H1 (cell line): Measurements from ENCODE around the gene PRR12. TPM values are rescaled to one million over a fixed set of nuclear protein-coding genes. Genes with fewer than 3 reads are reported as not detected.

Experiments
- CTCF ChIA-PET: fragments of 300-600 bp; sonication (Branson Sonifier 250); formaldehyde crosslinking; loops from one replicate; lab custom pipeline; 2021; ENCODE audit not compliant: partially characterized antibody; lab: Charles Lee
- POLR2A ChIA-PET: fragments of 300-600 bp; sonication (Branson Sonifier 250); formaldehyde crosslinking; loops from one replicate; lab custom pipeline; 2021; ENCODE audit warnings: inconsistent platforms; ENCODE audit not compliant: partially characterized antibody; lab: Charles Lee
- DNase-seq, 2 experiments: peaks; one replicate each; pipeline versions ENCODE4 v3.0.0 to v3.0.0-alpha.2; 2010 to 2022; ENCODE audit warnings: low spot score in 2 of 2, low read depth in 1 of 2, mixed read lengths in 1 of 2
- FAIRE-seq: peaks from 2 replicates; lab custom pipeline; 2011; peaks lifted over from hg19 to GRCh38; lab: Jason Lieb, UNC
- H2AFZ ChIP-seq: 2 replicates; pipeline ENCODE4 v1.8.1; 2012; ENCODE audit warnings: low read length, inconsistent platforms
- H2AK5ac ChIP-seq: 2 replicates; pipeline ENCODE4 v1.6.1; 2013; ENCODE audit warnings: low read depth, low read length
- H2BK120ac ChIP-seq: replicated peaks from 2 replicates; pipeline ENCODE3; 2013; ENCODE audit warnings: low read depth, low read length, inconsistent platforms
- H2BK12ac ChIP-seq: 2 replicates; pipeline ENCODE4 v1.6.1; 2013; ENCODE audit warnings: low read depth, low read length
- H2BK15ac ChIP-seq: 2 replicates; pipeline ENCODE4 v1.6.1; 2013; ENCODE audit warnings: low read length
- H2BK20ac ChIP-seq: 2 replicates; pipeline ENCODE4 v1.6.1; 2013; ENCODE audit warnings: low read length
- H2BK5ac ChIP-seq: 2 replicates; pipeline ENCODE4 v1.6.1; 2013; ENCODE audit warnings: low read depth, low read length
- H3K14ac ChIP-seq: 2 replicates; pipeline ENCODE4 v1.6.1; 2013; ENCODE audit warnings: inconsistent platforms; ENCODE audit not compliant: insufficient read length
- H3K18ac ChIP-seq: 2 replicates; pipeline ENCODE4 v1.6.1; 2013; ENCODE audit warnings: low read length; ENCODE audit errors: extremely low read depth
- H3K23ac ChIP-seq: 2 replicates; pipeline ENCODE4 v1.6.1; 2013; ENCODE audit warnings: inconsistent platforms; ENCODE audit not compliant: insufficient read length
- H3K23me2 ChIP-seq: 2 replicates; pipeline ENCODE4 v1.6.1; 2013; ENCODE audit warnings: low read depth, low read length
- H3K27ac ChIP-seq: 2 replicates; pipeline ENCODE4 v1.6.1; 2011; ENCODE audit warnings: low read depth, low read length, inconsistent platforms
- H3K27me3 ChIP-seq, 4 experiments: replicated peaks in 1 of 4; 1 replicate in 1 of 4; 2 replicates in 3 of 4; pipeline versions ENCODE4 v1.6.1 to v1.8.1; 2011 to 2013; ENCODE audit warnings: low read length in 3 of 4, mild to moderate bottlenecking in 3 of 4, inconsistent platforms in 2 of 4, mixed read lengths in 2 of 4, moderate library complexity in 1 of 4; ENCODE audit not compliant: control insufficient read depth in 3 of 4, insufficient read depth in 3 of 4; ENCODE audit errors: extremely low read depth in 1 of 4
- H3K36me3 ChIP-seq, 4 experiments: 2 replicates each; pipeline versions ENCODE4 v1.6.1 to v1.8.1; 2011 to 2013; ENCODE audit warnings: mild to moderate bottlenecking in 4 of 4, low read length in 3 of 4, moderate library complexity in 2 of 4, control low read depth in 1 of 4, inconsistent platforms in 1 of 4; ENCODE audit not compliant: insufficient read depth in 4 of 4, control insufficient read depth in 2 of 4
- H3K4ac ChIP-seq: replicated peaks from 2 replicates; pipeline ENCODE3; 2013; ENCODE audit warnings: low read length, low read depth, mixed read lengths, inconsistent platforms; ENCODE audit not compliant: insufficient read length
- H3K4me1 ChIP-seq, 4 experiments: replicated peaks in 1 of 4; 1 replicate in 1 of 4; 2 replicates in 3 of 4; pipeline versions ENCODE4 v1.6.1 to v1.8.1; 2011 to 2013; ENCODE audit warnings: low read length in 3 of 4, inconsistent platforms in 2 of 4, mixed read lengths in 1 of 4; ENCODE audit not compliant: insufficient read depth in 4 of 4, control insufficient read depth in 3 of 4
- H3K4me2 ChIP-seq, 2 experiments: 2 replicates each; pipeline versions ENCODE4 v1.6.1 to v1.8.1; 2011 to 2013; ENCODE audit warnings: low read depth in 2 of 2, low read length in 2 of 2, control low read depth in 1 of 2, inconsistent platforms in 1 of 2, mild to moderate bottlenecking in 1 of 2; ENCODE audit not compliant: insufficient read depth in 1 of 2
- H3K4me3 ChIP-seq, 4 experiments: fragments of 200-600, 300-600 bp in 1 of 4; sonication (generic), shearing (Covaris generic), sonication (Bioruptor Twin) in 1 of 4; 2 replicates each; pipeline versions ENCODE4 v1.5.1 to v1.8.1; 2011 to 2016; ENCODE audit warnings: low read length in 4 of 4, low read depth in 3 of 4, control low read depth in 2 of 4, inconsistent platforms in 2 of 4, mild to moderate bottlenecking in 2 of 4, mixed read lengths in 1 of 4, moderate library complexity in 1 of 4; ENCODE audit not compliant: insufficient read depth in 2 of 4; ENCODE audit errors: extremely low read depth in 1 of 4
- H3K56ac ChIP-seq: replicated peaks from 2 replicates; pipeline ENCODE3; 2013; ENCODE audit warnings: low read depth, mild to moderate bottlenecking, mixed read lengths, low read length, inconsistent platforms; ENCODE audit not compliant: insufficient read length
- H3K79me1 ChIP-seq: 2 replicates; pipeline ENCODE4 v1.6.1; 2013; ENCODE audit warnings: low read depth, low read length, control low read depth
- H3K79me2 ChIP-seq, 2 experiments: 2 replicates each; pipeline versions ENCODE4 v1.6.1 to v1.8.1; 2012 to 2013; ENCODE audit warnings: low read length in 2 of 2, mild to moderate bottlenecking in 2 of 2, inconsistent platforms in 1 of 2; ENCODE audit not compliant: insufficient read depth in 2 of 2, control insufficient read depth in 1 of 2
- H3K9ac ChIP-seq, 4 experiments: replicated peaks in 1 of 4; 1 replicate in 1 of 4; 2 replicates in 3 of 4; pipeline versions ENCODE4 v1.6.1 to v1.8.1; 2011 to 2013; ENCODE audit warnings: low read depth in 3 of 4, low read length in 3 of 4, control low read depth in 2 of 4, mild to moderate bottlenecking in 2 of 4, moderate library complexity in 2 of 4, inconsistent platforms in 1 of 4; ENCODE audit errors: extremely low read depth in 1 of 4
- H3K9me3 ChIP-seq, 2 experiments: 2 replicates each; pipeline versions ENCODE4 v1.6.1 to v1.8.1; 2012 to 2013; ENCODE audit warnings: mild to moderate bottlenecking in 2 of 2, moderate library complexity in 2 of 2, control low read depth in 1 of 2, inconsistent platforms in 1 of 2, low read depth in 1 of 2, low read length in 1 of 2, mixed read lengths in 1 of 2; ENCODE audit not compliant: insufficient read depth in 2 of 2
- H4K20me1 ChIP-seq, 2 experiments: replicated peaks in 1 of 2; 2 replicates each; pipeline versions ENCODE3 to v1.8.1; 2011 to 2013; ENCODE audit warnings: inconsistent platforms in 2 of 2, low read length in 2 of 2, mild to moderate bottlenecking in 1 of 2; ENCODE audit not compliant: insufficient read depth in 2 of 2, control insufficient read depth in 1 of 2
- H4K5ac ChIP-seq: 2 replicates; pipeline ENCODE4 v1.6.1; 2013; ENCODE audit warnings: low read length, low read depth, mixed read lengths, inconsistent platforms; ENCODE audit not compliant: insufficient read length
- H4K8ac ChIP-seq: 2 replicates; pipeline ENCODE4 v1.8.0; 2013; ENCODE audit warnings: mild to moderate bottlenecking, moderate library complexity, low read length, inconsistent platforms; ENCODE audit not compliant: insufficient read depth; ENCODE audit errors: extremely low read depth
- H4K91ac ChIP-seq: replicated peaks from 2 replicates; pipeline ENCODE3; 2013; ENCODE audit warnings: low read length, mixed read lengths, inconsistent platforms; ENCODE audit not compliant: insufficient read length
- BACH1 ChIP-seq: IDR thresholded peaks from 2 replicates; pipeline ENCODE4 v1.6.1; 2012; ENCODE audit warnings: low read length, improper control_type of control experiment
- EZH2 ChIP-seq: fragments of 200-600 bp; sonication (generic); IDR thresholded peaks from 2 replicates; pipeline ENCODE4 v1.7.1; 2012; ENCODE audit warnings: low read depth, mild to moderate bottlenecking, moderate library complexity, low read length, inconsistent platforms; ENCODE audit not compliant: severe bottlenecking
- FOSL1 ChIP-seq: IDR thresholded peaks from 2 replicates; pipeline ENCODE4 v1.6.1; 2011; ENCODE audit warnings: mild to moderate bottlenecking, low read depth, low read length, moderate library complexity; ENCODE audit not compliant: insufficient read depth
- KDM1A ChIP-seq: fragments of 200-600, 300-600 bp; sonication (generic); IDR thresholded peaks from 2 replicates; pipeline ENCODE4 v1.7.1; 2016; ENCODE audit warnings: mild to moderate bottlenecking, low read length, borderline replicate concordance
- POLR2A ChIP-seq, 2 experiments: IDR thresholded peaks; 1 replicate in 1 of 2; 2 replicates in 1 of 2; pipeline ENCODE4 v1.6.1; 2011; ENCODE audit warnings: low read depth in 2 of 2, low read length in 2 of 2, mild to moderate bottlenecking in 2 of 2; ENCODE audit errors: control extremely low read depth in 1 of 2
- POLR2AphosphoS5 ChIP-seq: IDR thresholded peaks from 2 replicates; pipeline ENCODE4 v1.6.1; 2011; ENCODE audit warnings: low read depth, low read length
- POU5F1 ChIP-seq: IDR thresholded peaks from 2 replicates; pipeline ENCODE4 v1.6.1; 2011; ENCODE audit warnings: low read depth, mild to moderate bottlenecking, low read length, moderate library complexity
- SAP30 ChIP-seq: fragments of 300-600 bp; sonication (generic); IDR thresholded peaks from 2 replicates; pipeline ENCODE4 v1.7.1; 2012; ENCODE audit warnings: low read length, moderate library complexity, mild to moderate bottlenecking, inconsistent platforms; ENCODE audit not compliant: insufficient read depth, insufficient replicate concordance
- SIRT6 ChIP-seq: IDR thresholded peaks from one replicate; pipeline ENCODE4 v1.7.1; 2012; ENCODE audit warnings: low read length, inconsistent platforms
- WGBS, 2 experiments: shearing (Covaris generic) in 1 of 2; methylation state at CpG; one replicate each; pipeline versions ENCODE4 v1.1.6 to v1.1.7; 2013 to 2015; ENCODE audit warnings: low lambda C conversion rate in 2 of 2, mixed read lengths in 2 of 2, inconsistent platforms in 1 of 2, low coverage in 1 of 2, missing lambda C conversion rate in 1 of 2; ENCODE audit not compliant: insufficient replicate concordance in 2 of 2, insufficient coverage in 1 of 2, insufficient read length in 1 of 2; ENCODE audit errors: extremely low coverage in 1 of 2, missing lambda C conversion rate in 1 of 2; 5-methylcytosine and 5-hydroxymethylcytosine counted together
- polyA plus RNA-seq, 7 experiments: library from polyadenylated mRNA; depleted of rRNA in 3 of 7; stranded (reverse) in 5 of 7; unstranded in 2 of 7; fragments of >200 nt in 5 of 7; fragments of 200-250 nt in 2 of 7; gene quantifications; 1 replicate in 5 of 7; 2 replicates in 1 of 7; 4 replicates in 1 of 7; pipeline versions ENCODE4 v1.2.1 to v1.2.3, GENCODE V29; 2011 to 2013; ENCODE audit warnings: missing spikeins in 2 of 7, mixed read lengths in 2 of 7
- total RNA-seq: library from RNA; stranded (reverse); fragmentation: NEBNext Ultra II Directional; extraction: Animal tissue kit (Norgen Biotek cat#: 25700); gene quantifications from 2 replicates; pipeline ENCODE4 v1.2.1, GENCODE V29; 2021
- TF ChIP-seq, protein P1 (sequence below): IDR thresholded peaks from 2 replicates; pipeline ENCODE4 v1.6.1; 2012; ENCODE audit warnings: low read length, inconsistent platforms

Gene PRR12
- total and polyA plus RNA-seq, 2 of the 8 experiments (the other 6 are each of a cell fraction or from before 2014, with no cell fraction given): 2.5 to 59.4 TPM

DNA sequence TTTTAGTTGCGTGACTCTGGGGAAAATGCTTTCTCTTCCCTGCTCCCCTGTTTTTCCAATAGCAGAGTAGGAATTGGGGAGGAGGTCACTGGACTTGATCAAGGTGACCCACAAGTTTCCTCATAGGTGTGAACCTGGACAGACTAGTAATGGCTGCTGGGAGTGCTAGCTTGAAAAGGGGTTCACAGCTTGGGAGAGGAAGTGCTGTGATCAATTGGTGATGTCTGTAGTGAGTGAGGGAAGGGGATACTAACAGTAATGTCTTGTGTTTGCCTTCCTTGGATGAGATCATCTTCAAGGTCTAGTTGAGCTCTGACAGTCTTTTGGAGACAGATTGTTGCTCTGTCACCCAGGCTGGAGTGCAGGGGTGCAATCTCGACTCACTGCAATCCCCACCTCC lies 76.5 kb downstream of the PRR12 start:
- POLR2A ChIA-PET: interaction anchor here (0.9 to 18.0 kb wide), 5 partner anchors 6 to 72 kb away, joined by 3 to 275 read pairs (median 10); partner anchors contain the start of genes BCL2L12, IRF3 and PRMT1
- TF ChIP-seq BACH1: no peak
- TF ChIP-seq EZH2: no peak
- no peak for TF ChIP-seq KDM1A
- TF ChIP-seq POU5F1: no peak
- TF ChIP-seq SIRT6: no peak
- no peak for TF ChIP-seq SAP30
- TF ChIP-seq POLR2A (IDR thresholded peaks at IDR 0.05; ENCODE audit: control extremely low read depth in 1 of 2, low read depth in 2 of 2, low read length in 2 of 2): no peak
- TF ChIP-seq, protein P1, sequence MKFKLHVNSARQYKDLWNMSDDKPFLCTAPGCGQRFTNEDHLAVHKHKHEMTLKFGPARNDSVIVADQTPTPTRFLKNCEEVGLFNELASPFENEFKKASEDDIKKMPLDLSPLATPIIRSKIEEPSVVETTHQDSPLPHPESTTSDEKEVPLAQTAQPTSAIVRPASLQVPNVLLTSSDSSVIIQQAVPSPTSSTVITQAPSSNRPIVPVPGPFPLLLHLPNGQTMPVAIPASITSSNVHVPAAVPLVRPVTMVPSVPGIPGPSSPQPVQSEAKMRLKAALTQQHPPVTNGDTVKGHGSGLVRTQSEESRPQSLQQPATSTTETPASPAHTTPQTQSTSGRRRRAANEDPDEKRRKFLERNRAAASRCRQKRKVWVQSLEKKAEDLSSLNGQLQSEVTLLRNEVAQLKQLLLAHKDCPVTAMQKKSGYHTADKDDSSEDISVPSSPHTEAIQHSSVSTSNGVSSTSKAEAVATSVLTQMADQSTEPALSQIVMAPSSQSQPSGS: no peak
- no peak for TF ChIP-seq POLR2AphosphoS5
- TF ChIP-seq FOSL1: no peak

More for the DNA sequence above, 76.5 kb downstream of the PRR12 start:
- Histone ChIP-seq H3K79me1 (peaks cover 2% of the 10 kb centered on the region), H2BK5ac (no peak overlapping the region), H3K4me3 (no peak overlapping the region), H4K20me1 (peaks cover 6 to 7% of the 10 kb centered on the region in 2 experiments), H2AK5ac (no peak overlapping the region), H3K9ac (no peak overlapping the region), H2BK12ac (no peak overlapping the region), H2BK20ac (no peak overlapping the region), H3K27me3 (no peaks in the 10 kb centered on the region), H2AFZ (no peak overlapping the region), H3K79me2 (peaks cover 5 to 32% of the 10 kb centered on the region in 2 experiments; a peak in 2 of 4 replicates), H3K14ac (no peak overlapping the region), H3K36me3 (peaks cover 3 to 24% (median 12%) of the 10 kb centered on the region in 4 experiments; a peak in 6 of 8 replicates), H3K23ac (no peak overlapping the region), H3K9me3 (no peaks in the 10 kb centered on the region), H2BK15ac (no peak overlapping the region), H3K4me2 (no peak overlapping the region; a peak in 1 of 4 replicates), H3K4ac (no peak overlapping the region), H3K27ac (no peak overlapping the region), H2BK120ac (no peak overlapping the region), H4K91ac (no peak overlapping the region), H3K23me2 (peaks cover 15% of the 10 kb centered on the region), H3K18ac (no peak overlapping the region), H4K8ac (no peak overlapping the region), H3K4me1 (peaks cover 0 to 13% (median 4%) of the 10 kb centered on the region in 4 experiments; a peak in 5 of 7 replicates), H3K56ac (no peak overlapping the region), H4K5ac (no peak overlapping the region)
- DNase-seq (no peak), FAIRE-seq (no peak)
- WGBS, 2 experiments: 95% methylated on average over 2 of the region's 2 CpGs; no CpG with 5 or more reads in 1 of the 2 experiments
- CTCF ChIA-PET: interaction anchor here (0.8 to 3.0 kb wide), 4 partner anchors 9 to 202 kb away, joined by 3 to 11 read pairs (median 4); no protein-coding TSS in a partner anchor
